HG02852 (cell line): ENCODE data around the gene TMEM184A.

Experiments used
- ATAC-seq: cut with Tn5 transposase; IDR thresholded peaks from one replicate; pipeline ENCODE4 v1.9.1; 2021; ENCODE audit warnings: mild to moderate bottlenecking, moderate library complexity; ENCODE audit not compliant: unreplicated experiment

Gene TMEM184A

DNA sequence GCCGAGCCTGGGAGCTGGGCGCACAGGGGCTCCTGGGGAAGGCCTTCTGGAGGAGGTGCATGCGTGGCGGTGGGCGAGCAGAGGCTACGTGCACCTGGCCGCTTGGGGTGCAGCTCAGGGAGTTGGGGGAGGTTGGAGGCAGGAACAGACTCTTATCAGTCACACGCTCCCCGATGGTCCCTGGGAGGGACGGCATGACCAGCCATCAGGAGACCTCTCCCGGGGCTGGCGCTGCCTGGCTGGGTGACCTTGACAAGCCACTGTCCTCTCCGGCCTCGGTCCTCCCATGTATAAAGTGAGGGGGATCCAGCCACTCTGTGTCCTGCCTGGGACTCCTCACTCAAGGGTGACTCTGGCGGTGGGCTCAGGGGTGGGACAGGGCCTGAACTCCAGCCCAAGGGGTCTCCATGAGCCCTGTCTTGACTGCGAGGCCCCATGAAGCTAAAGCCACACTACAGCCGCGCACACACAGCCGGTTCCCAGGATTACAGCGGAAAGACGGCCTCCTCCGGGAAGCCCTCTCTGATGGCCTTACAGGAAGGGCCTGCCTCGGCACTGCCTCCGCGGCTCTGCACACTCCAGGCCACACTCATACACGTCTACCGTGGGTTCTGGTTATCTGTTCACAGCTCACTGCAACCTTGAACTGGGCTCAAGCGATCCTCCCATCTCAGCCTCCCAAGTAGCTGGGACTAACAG, 2.3 kb downstream of the TMEM184A start:
- no peak for ATAC-seq

GRCh38 chr7:1552200-1552599, 3.8 kb downstream of the TMEM184A start:
- no peak for ATAC-seq

GRCh38 chr7:1550846-1551155, 5.2 kb downstream of the TMEM184A start:
- ATAC-seq: no peak

DNA sequence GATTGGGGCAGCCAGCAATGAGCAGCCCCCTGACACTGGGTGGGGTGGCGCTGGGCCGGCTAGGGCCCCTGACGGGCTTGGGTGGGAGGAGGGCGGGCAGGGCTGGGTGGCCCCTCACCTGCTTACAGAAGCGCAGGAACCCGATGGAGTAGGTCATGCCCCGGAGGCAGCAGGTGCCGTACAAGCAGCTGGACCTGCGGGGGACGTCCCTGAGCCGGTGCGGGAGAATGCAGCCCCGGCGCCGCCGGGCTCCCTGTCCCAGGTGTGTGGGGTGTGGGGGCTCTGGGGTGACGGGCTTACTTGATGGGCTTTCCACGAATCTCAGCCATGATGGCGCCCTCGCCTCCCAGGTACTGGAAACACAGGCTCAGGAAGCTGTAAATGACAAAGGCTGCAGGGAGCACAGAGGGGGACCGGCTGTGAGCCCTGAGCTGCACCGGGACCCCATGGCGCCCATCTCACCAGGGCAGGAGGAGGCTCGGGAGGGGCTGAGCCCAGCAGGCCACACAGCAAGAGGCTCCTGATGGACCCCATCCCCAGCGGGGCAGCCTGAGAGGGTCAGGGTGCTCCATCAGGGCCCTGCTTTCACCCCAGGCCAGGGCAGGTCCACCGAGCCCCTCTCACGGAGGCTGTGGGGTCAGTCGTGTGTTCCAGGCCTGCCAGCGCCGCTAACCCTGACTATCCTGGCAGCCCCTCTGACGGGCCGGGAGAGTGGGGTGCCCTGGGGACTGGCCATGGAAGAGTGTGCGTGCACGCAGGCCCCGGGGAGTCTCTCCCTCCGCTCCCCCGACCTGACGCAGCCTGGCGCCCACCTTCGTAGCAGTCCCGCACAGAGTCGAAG, 5.8 kb downstream of the TMEM184A start:
- no peak for ATAC-seq

DNA sequence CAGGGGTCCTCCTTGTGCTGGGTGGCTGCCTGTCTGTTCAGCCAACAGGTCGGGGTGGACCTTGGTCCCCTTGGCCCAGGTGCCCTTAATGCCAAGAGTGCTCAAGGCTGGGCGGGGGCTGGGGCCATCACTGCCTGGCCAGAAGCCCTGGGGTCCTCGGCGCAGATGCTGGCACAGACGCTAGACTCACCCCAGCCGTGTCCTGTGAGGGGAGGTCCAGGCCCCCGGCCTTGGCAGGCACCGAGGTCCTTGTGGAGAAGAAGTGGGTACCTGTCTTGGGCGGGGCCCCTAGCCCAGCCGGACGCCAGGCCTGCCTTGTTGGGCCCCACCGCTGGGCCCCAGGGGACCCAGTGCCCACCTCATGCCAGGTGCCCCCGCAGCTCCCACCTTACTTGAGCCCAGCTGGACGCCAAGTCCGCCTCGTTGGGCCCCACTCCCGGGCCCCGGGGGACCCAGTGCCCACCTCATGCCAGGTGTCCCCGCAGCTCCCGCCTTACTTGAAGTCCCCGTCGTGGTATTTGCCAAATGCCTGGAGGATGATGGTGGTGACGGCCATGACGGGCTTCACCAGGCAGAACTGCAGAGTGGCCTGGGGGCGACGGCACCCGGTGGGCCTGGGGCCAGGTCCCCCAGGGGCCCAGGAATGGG, 6.5 kb downstream of the TMEM184A start:
- ATAC-seq: no peak

- ATAC-seq: no peak
Observed at GRCh38 chr7:1548944-1549343, 7.1 kb downstream of the TMEM184A start.

- no peak for ATAC-seq
Observed at GRCh38 chr7:1548438-1548831, 7.6 kb downstream of the TMEM184A start.

DNA sequence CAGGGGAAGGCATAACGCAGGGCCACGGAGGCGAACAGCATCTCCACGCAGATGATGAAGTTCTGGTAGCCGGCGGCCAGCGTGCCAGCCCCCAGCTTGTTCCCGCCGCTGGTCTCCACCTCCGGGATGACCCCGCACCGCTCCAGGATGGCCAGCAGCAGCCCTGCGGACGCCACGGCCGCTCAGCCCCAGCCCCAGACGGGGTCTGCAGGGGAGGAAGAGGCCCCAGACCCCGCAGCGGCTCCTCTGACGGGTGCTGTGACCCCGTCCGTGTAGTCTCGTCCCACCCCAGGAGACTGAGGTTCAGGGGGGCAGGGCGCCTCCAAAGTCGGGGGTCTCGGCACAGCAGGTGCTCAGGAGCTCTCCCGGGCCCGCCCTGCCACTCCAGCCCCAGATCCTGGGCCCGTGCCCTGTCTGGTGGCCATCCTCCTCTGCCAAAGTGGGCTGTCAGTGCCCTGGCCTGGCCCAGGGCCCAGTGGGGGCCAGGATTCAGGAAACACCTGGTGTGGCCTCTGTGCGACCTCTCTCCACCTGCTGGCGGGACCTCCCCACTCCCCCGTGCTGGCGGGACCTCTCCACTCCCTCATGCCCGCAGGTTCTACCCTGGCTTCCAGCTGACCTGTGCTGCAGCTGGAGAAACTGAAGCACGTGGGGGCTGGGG, 8.1 kb downstream of the TMEM184A start:
- ATAC-seq: no peak

DNA sequence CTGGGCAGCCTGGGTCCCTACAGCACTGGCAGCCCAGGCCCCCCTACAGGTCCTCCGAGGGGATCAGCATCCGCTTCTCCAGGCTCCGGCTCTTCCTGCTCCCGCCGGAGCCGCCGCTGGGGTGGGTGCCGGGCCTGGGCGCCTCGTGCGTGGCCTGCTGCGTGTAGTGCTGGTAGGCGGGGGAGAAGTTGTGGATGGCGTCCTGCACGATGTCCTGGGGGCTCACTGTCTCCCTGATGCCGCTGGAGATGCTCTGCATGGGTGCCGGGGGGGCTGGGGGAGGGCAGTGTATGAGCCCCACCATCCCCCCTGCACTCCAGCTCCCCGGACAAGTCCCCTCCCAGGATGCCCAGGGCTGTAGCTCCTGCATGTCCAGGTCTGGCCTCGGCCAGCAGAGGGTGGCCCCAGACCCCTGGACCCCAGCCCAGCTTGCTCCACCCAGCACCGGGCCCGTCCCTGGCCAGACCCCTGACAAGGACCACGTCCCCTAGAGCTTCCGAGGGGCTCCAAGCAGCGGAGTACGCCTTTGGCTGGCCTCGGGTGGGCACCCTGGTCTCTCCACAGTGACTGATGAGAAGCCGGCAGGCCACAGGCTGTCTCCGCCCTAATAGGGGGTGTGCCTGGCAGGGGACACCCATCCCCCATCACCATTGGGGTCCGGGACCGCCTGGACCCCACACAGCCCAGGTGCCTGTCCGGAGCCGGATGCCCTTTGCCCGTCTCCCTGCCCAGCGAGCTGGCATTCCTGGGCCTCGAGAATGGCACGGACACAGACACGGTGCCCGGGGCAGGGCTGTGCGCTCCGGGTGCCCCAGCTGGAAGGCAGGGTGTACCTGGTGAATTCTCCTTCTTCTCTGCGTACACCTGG, 8.9 kb downstream of the TMEM184A start:
- no peak for ATAC-seq

DNA sequence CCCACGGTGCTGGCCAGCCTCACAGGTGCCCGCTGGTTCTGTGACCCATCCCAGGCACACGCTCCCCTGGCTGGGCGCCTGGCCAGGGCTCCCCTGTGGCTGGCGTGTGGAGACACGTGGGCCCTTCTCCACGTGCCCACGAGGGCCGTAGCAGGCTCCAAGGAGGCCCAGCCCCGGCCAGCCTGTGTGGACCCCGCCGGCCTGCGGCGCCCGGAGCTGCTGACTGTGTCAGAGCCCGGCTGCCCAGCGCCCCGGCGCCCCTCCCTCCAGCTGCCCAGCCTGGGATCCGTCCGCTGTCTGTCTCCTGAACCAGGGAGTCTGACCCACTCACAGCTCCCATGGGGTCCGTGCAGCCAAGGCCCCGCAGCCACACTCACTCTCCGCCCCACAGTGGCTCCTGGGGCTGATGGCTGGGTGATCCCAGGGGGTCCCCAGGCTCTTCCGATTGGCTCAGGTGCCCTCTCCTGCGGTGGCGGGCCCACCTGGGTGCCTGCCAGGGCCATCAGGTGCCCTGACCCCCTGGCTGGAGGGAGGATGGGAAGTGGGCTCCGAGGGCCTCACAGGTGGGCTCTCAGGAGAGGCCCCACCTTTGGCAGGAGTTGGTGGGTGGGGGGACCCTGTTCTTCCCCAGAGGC, 9.6 kb downstream of the TMEM184A start:
- ATAC-seq: no peak

- ATAC-seq: no peak
Observed at GRCh38 chr7:1545417-1546246, 10.4 kb downstream of the TMEM184A start.

DNA sequence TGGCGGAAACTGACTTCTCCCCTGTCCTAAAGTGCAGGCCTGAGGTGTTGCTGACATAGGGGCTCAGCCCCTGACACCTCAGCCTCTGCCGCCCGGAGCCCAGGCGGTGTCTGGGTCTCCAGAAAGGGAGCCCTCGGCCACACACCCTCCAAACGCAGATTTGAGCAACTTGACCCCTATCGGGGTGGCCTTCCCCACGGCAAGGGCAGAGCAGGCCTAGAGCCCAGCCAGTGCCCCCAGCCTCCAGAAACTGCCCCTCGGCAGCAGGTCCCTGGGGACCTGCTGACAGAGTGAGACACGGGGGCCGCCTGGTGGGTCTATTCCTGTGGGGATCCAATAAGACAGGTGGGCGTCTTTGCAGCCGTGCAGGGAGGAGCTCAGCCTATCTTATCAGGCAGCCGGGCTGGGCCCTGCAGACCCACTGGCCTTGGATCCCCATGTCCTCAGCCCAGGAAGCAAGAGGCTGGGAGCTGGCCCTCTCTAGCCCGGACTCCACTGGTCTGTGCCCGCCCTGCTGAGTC, 11.0 kb downstream of the TMEM184A start:
- no peak for ATAC-seq

DNA sequence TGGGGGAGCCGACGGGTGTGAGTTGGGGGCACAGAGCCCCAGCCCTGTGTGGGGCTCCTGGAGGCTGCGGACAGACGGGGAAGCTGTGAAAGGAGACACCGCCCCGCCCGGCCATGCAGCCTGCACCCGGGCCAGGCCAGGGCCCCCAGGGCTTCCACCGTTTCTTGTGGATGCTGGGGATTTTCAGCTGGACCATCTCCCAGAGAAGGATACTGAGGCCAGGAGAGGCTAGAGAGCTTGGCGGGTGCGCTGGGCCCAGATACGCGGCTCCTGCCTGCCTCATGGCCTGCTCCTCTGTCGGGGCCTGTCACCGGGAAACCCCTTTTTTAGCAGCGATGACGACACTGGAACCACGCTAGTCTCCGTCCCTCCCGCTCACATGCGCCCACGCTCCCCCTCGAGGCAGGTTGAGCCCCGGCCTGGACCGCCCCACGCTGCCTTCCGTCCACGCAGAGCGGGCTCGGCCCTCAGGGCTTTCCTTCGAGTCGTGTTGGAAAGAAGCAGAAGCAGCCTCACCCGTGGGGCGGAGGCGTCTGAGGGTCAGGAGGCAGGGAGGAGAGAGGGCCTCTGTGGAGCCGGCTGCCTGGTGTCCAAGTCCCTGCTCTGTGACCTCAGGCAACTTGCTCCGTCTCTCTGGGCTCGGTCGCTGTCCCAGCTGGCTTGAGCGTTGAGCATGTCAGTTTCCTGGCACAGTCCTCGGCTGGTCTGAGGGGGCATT, 11.7 kb downstream of the TMEM184A start:
- no peak for ATAC-seq

- no peak for ATAC-seq
Observed at GRCh38 chr7:1543826-1544177, 12.2 kb downstream of the TMEM184A start.

- no peak for ATAC-seq
Observed at GRCh38 chr7:1542841-1543747, 12.9 kb downstream of the TMEM184A start.

DNA sequence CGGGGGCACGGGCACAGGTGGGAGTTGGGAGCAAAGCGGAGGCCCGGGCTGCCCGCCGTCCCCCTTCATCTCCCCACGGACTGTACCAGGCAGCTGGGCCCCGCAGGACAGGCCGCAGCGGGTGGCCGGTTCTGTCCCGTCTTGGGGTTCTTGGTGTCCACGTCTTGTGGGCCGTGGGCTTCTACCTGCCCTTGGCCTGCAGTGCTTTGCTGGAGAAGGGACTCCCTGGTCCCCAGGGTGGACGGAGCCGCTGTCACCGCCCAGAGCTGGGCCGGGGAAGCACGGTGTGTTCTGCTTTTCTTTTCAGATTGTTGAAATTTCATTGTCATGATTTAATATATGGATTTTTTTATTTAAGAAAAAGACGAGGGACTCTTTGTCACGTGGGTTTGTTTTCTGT, 13.7 kb downstream of the TMEM184A start:
- ATAC-seq: no peak

- ATAC-seq: no peak
Observed at GRCh38 chr7:1541431-1542162, 14.4 kb downstream of the TMEM184A start.
